ENCODE results near the gene C1QTNF5. TPM values are rescaled to one million over a fixed set of nuclear protein-coding genes. Genes with fewer than 3 reads are reported as not detected.

The C1QTNF5 gene
- polyA plus RNA-seq, 3 donors, result 24.4 to 32.5 (median 25.5) TPM

- no peak for DNase-seq
Observed at GRCh38 chr11:119376197-119376847, 35.6 kb upstream of the C1QTNF5 start.

GRCh38 chr11:119375337-119376196, 34.9 kb upstream of the C1QTNF5 start:
- no peak for DNase-seq

- DNase-seq, result no peak
Observed at GRCh38 chr11:119374632-119375336, 34.1 kb upstream of the C1QTNF5 start.

- DNase-seq, result peak; percentile 85
Observed at GRCh38 chr11:119373921-119374631, 33.4 kb upstream of the C1QTNF5 start.

GRCh38 chr11:119373059-119373920, 32.6 kb upstream of the C1QTNF5 start:
- DNase-seq, result no peak

GRCh38 chr11:119372260-119373058, 31.8 kb upstream of the C1QTNF5 start:
- DNase-seq, result no peak

GRCh38 chr11:119371778-119372182, 31.1 kb upstream of the C1QTNF5 start:
- no peak for DNase-seq

- no peak for DNase-seq
Observed at GRCh38 chr11:119371067-119371601, 30.5 kb upstream of the C1QTNF5 start.

GRCh38 chr11:119370486-119371046, 29.9 kb upstream of the C1QTNF5 start:
- DNase-seq, result no peak

GRCh38 chr11:119369132-119369925, 28.6 kb upstream of the C1QTNF5 start:
- no peak for DNase-seq

- DNase-seq, result no peak
Observed at GRCh38 chr11:119368121-119369034, 27.7 kb upstream of the C1QTNF5 start.

GRCh38 chr11:119367661-119368120, 27.0 kb upstream of the C1QTNF5 start:
- peak; percentile 78 for DNase-seq

GRCh38 chr11:119366690-119367620, 26.3 kb upstream of the C1QTNF5 start:
- DNase-seq, result no peak

- DNase-seq, result no peak
Observed at GRCh38 chr11:119365071-119365591, 24.4 kb upstream of the C1QTNF5 start.

GRCh38 chr11:119363851-119364590, 23.3 kb upstream of the C1QTNF5 start:
- no peak for DNase-seq

Measured in renal pelvis (tissue), 4 donors.